ENCODE measurements around the gene TRMT61B. TPM values are rescaled to one million over a fixed set of nuclear protein-coding genes. Genes with fewer than 3 reads are reported as not detected.

The TRMT61B gene
- polyA plus RNA-seq (2013, experiment 1 of 2; ENCODE audit: insufficient read length), result 12.8 TPM
- polyA plus RNA-seq (2013, experiment 2 of 2; ENCODE audit: insufficient read length), result 12.9 TPM

- DNase-seq, result peak; percentile 95
Measured at GRCh38 chr2:28870146-28870891, at the start of gene TRMT61B. Gene TRMT61B (minus strand): TSS chr2:28870309. CDS start chr2:28870277, 32 bp downstream.

GRCh38 chr2:28915939-28916338 is 45.8 kb upstream of the TRMT61B start:
- DNase-seq, result peak; percentile 24

GRCh38 chr2:28909655-28910353 is 39.7 kb upstream of the TRMT61B start:
- no peak for DNase-seq

- no peak for DNase-seq
Measured at GRCh38 chr2:28908172-28908571, 38.1 kb upstream of the TRMT61B start.

- DNase-seq, result no peak
Measured at GRCh38 chr2:28906821-28907220, 36.7 kb upstream of the TRMT61B start.

GRCh38 chr2:28906376-28906775 is 36.3 kb upstream of the TRMT61B start:
- DNase-seq, result no peak

- no peak for DNase-seq
Measured at GRCh38 chr2:28905533-28905932, 35.4 kb upstream of the TRMT61B start.

GRCh38 chr2:28904802-28905457 is 34.8 kb upstream of the TRMT61B start:
- no peak for DNase-seq

GRCh38 chr2:28904295-28904694 is 34.2 kb upstream of the TRMT61B start:
- DNase-seq, result peak; percentile 13

GRCh38 chr2:28902584-28902983 is 32.5 kb upstream of the TRMT61B start:
- no peak for DNase-seq

- DNase-seq, result no peak
Measured at GRCh38 chr2:28901841-28902240, 31.7 kb upstream of the TRMT61B start.

GRCh38 chr2:28901202-28901601 is 31.1 kb upstream of the TRMT61B start:
- DNase-seq, result no peak

- DNase-seq, result no peak
Measured at GRCh38 chr2:28898048-28898447, 27.9 kb upstream of the TRMT61B start.

GRCh38 chr2:28896906-28897305 is 26.8 kb upstream of the TRMT61B start:
- peak; percentile 52 for DNase-seq

GRCh38 chr2:28895189-28895893 is 25.2 kb upstream of the TRMT61B start:
- DNase-seq, result peak; percentile 21

GRCh38 chr2:28894470-28895188 is 24.5 kb upstream of the TRMT61B start, which contains the start of gene WDR43:
Gene WDR43 (plus strand): TSS chr2:28894667. CDS start chr2:28894699, 32 bp downstream.
- DNase-seq, result peak; percentile 99

- DNase-seq, result no peak
Measured at GRCh38 chr2:28893488-28893887, 23.4 kb upstream of the TRMT61B start.

GRCh38 chr2:28880193-28880592 is 10.1 kb upstream of the TRMT61B start:
- no peak for DNase-seq

- no peak for DNase-seq
Measured at GRCh38 chr2:28871620-28872019, 1.5 kb upstream of the TRMT61B start.

GRCh38 chr2:28869494-28870145 is 489 bp downstream of the TRMT61B start:
- peak; percentile 0 for DNase-seq

- DNase-seq, result no peak
Measured at GRCh38 chr2:28868611-28869010, 1.5 kb downstream of the TRMT61B start.
